ENCODE results near the gene CACNA2D2. TPM values are rescaled to one million over a fixed set of nuclear protein-coding genes. Genes with fewer than 3 reads are reported as not detected.

The CACNA2D2 gene
- total RNA-seq, 2 donors from 2014 or later, result 1.3 TPM

- ATAC-seq (no peak), DNase-seq (no peak)
- Histone ChIP-seq H3K27me3 (no peaks in the 10 kb centered on the region), H3K4me1 (no peaks in the 10 kb centered on the region), H3K9me3 (no peaks in the 10 kb centered on the region), H3K27ac (no peak overlapping the region), H3K4me3 (no peak overlapping the region), H3K36me3 (replicated peaks in 1 of 2; ENCODE audit: insufficient read depth in 1 of 2, low read depth in 2 of 2) (no peaks in the 10 kb centered on the region)
- WGBS, 2 donors, result 64 to 67% methylated on average over 3 to 4 of the region's 4 CpGs
- intact Hi-C loops (cut with DNase I), result no loop called here
- TF ChIP-seq POLR2A (IDR thresholded peaks at IDR 0.05), result no peak
- TF ChIP-seq CTCF (IDR thresholded peaks at IDR 0.05), result no peak
Measured at GRCh38 chr3:50479523-50479922, 23.9 kb downstream of the CACNA2D2 start.

- H3K9me3 ChIP-seq, result no peaks in the 10 kb centered on the region
- H3K36me3 ChIP-seq (replicated peaks in 1 of 2; ENCODE audit: insufficient read depth in 1 of 2, low read depth in 2 of 2), result no peaks in the 10 kb centered on the region
- intact Hi-C loops (cut with DNase I), result no loop called here
- no peaks in the 10 kb centered on the region for H3K27me3 ChIP-seq
- no peak overlapping the region for H3K4me3 ChIP-seq
- DNase-seq (no peak), ATAC-seq (no peak)
- no peaks in the 10 kb centered on the region for H3K4me1 ChIP-seq
- WGBS, 2 donors, result 93 to 100% methylated on average over 2 of the region's 2 CpGs
- no peak for TF ChIP-seq POLR2A (IDR thresholded peaks at IDR 0.05)
- TF ChIP-seq CTCF (IDR thresholded peaks at IDR 0.05), result no peak
- no peak overlapping the region for H3K27ac ChIP-seq
Measured at GRCh38 chr3:50478671-50479260, 24.7 kb downstream of the CACNA2D2 start.

- ATAC-seq, result no peak
- 88 to 91% methylated on average over 7 of the region's 7 CpGs for whole genome bisulfite sequencing, 2 donors
- no peak for TF ChIP-seq POLR2A (IDR thresholded peaks at IDR 0.05)
- TF ChIP-seq CTCF (IDR thresholded peaks at IDR 0.05), result no peak
Measured at GRCh38 chr3:50478051-50478450, 25.4 kb downstream of the CACNA2D2 start.

GRCh38 chr3:50475348-50475747 lies 28.1 kb downstream of the CACNA2D2 start:
- no peaks in the 10 kb centered on the region for H3K36me3 ChIP-seq (replicated peaks in 1 of 2; ENCODE audit: insufficient read depth in 1 of 2, low read depth in 2 of 2)
- ATAC-seq (no peak), DNase-seq (no peak)
- H3K9me3 ChIP-seq, result no peaks in the 10 kb centered on the region
- TF ChIP-seq POLR2A (IDR thresholded peaks at IDR 0.05), result no peak
- TF ChIP-seq CTCF (IDR thresholded peaks at IDR 0.05), result no peak
- intact Hi-C loops (cut with DNase I), result no loop called here
- WGBS, 2 donors, result 76 to 86% methylated on average over 12 of the region's 12 CpGs
- no peaks in the 10 kb centered on the region for H3K4me1 ChIP-seq
- no peak overlapping the region for H3K4me3 ChIP-seq
- H3K27me3 ChIP-seq, result no peaks in the 10 kb centered on the region
- H3K27ac ChIP-seq, result no peak overlapping the region

More at GRCh38 chr3:50478051-50478450, 25.4 kb downstream of the CACNA2D2 start:
- no peaks in the 10 kb centered on the region for H3K27me3 ChIP-seq
- H3K4me1 ChIP-seq, result no peaks in the 10 kb centered on the region
- DNase-seq, result no peak
- no peak overlapping the region for H3K4me3 ChIP-seq
- intact Hi-C loops (cut with DNase I), result no loop called here
- no peaks in the 10 kb centered on the region for H3K9me3 ChIP-seq
- H3K27ac ChIP-seq, result no peak overlapping the region
- H3K36me3 ChIP-seq (replicated peaks in 1 of 2; ENCODE audit: insufficient read depth in 1 of 2, low read depth in 2 of 2), result no peaks in the 10 kb centered on the region

- Histone ChIP-seq H3K27ac (no peak overlapping the region), H3K4me3 (no peak overlapping the region), H3K9me3 (no peaks in the 10 kb centered on the region), H3K36me3 (replicated peaks in 1 of 2; ENCODE audit: insufficient read depth in 1 of 2, low read depth in 2 of 2) (no peaks in the 10 kb centered on the region), H3K4me1 (no peaks in the 10 kb centered on the region), H3K27me3 (no peaks in the 10 kb centered on the region)
- ATAC-seq, result no peak
- TF ChIP-seq CTCF (IDR thresholded peaks at IDR 0.05) (no peak), POLR2A (IDR thresholded peaks at IDR 0.05) (no peak)
- no peak for DNase-seq
- WGBS, 2 donors, result 66 to 68% methylated on average over 6 of the region's 6 CpGs
- intact Hi-C loops (cut with DNase I), result no loop called here
Measured at GRCh38 chr3:50474717-50475116, 28.7 kb downstream of the CACNA2D2 start.

All from body of pancreas (tissue), 4 donors.